Esophagus muscularis mucosa (tissue), 4 donors: Measurements from ENCODE around the gene BRD3.

Experiments
- EP300 ChIP-seq: sonication (generic); formaldehyde crosslinking; IDR thresholded peaks from one replicate; pipeline ENCODE4 v1.6.1; 2017; ENCODE audit warnings: antibody characterized with exemption
- POLR2A ChIP-seq: fragments of 450-650 bp; IDR thresholded peaks from one replicate; pipeline ENCODE4 v1.6.1; 2017; ENCODE audit warnings: antibody characterized with exemption, moderate library complexity, mild to moderate bottlenecking, low read depth
- POLR2AphosphoS5 ChIP-seq, 2 donors: sonication (generic); formaldehyde crosslinking; IDR thresholded peaks; one replicate each; pipeline ENCODE4 v1.6.1; 2017; ENCODE audit warnings: antibody characterized with exemption in 2 of 2
- TF ChIP-seq, protein P1 (sequence below), 3 experiments: fragments of 200-600 bp in 2 of 3; fragments of 450-650 bp in 1 of 3; sonication (generic) in 2 of 3; IDR thresholded peaks; one replicate each; pipeline ENCODE4 v1.5.1; 2017 to 2019; ENCODE audit warnings: antibody characterized with exemption in 3 of 3, mild to moderate bottlenecking in 2 of 3, moderate library complexity in 1 of 3

DNA sequence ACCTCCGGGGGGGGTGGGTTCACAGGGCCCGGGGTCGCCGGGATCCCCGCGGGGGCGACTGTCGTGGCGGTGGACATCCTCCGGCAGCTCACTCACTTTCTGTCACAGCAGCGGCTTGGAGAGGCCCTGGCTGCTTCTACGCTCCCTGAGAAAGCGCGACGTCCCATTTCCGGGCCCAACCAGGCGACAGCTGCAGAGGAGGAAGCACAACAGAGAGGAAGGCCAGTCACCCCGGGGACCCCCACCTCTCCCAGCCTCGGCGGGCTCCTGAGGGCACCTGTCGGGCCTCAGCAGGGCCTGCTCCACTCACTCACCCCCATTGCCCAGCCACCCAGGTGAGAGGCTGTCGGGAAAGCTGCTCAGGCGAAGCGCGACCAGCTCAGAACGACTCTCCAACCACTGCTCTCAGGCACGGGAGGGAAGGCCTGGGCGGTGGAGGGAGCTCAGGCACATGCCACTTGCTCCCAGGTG is 14.4 kb downstream of the BRD3 start:
- TF ChIP-seq, protein P1, sequence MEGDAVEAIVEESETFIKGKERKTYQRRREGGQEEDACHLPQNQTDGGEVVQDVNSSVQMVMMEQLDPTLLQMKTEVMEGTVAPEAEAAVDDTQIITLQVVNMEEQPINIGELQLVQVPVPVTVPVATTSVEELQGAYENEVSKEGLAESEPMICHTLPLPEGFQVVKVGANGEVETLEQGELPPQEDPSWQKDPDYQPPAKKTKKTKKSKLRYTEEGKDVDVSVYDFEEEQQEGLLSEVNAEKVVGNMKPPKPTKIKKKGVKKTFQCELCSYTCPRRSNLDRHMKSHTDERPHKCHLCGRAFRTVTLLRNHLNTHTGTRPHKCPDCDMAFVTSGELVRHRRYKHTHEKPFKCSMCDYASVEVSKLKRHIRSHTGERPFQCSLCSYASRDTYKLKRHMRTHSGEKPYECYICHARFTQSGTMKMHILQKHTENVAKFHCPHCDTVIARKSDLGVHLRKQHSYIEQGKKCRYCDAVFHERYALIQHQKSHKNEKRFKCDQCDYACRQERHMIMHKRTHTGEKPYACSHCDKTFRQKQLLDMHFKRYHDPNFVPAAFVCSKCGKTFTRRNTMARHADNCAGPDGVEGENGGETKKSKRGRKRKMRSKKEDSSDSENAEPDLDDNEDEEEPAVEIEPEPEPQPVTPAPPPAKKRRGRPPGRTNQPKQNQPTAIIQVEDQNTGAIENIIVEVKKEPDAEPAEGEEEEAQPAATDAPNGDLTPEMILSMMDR (IDR thresholded peaks at IDR 0.05): no peak
- TF ChIP-seq POLR2A: no peak
- no peak for TF ChIP-seq POLR2AphosphoS5 (IDR thresholded peaks at IDR 0.05)
- TF ChIP-seq EP300: no peak
